Measurements from ENCODE around the gene GRM2. TPM values are rescaled to one million over a fixed set of nuclear protein-coding genes. Genes with fewer than 3 reads are reported as not detected.

The GRM2 gene
- total RNA-seq, 1 donor from 2014 or later: not detected

DNA sequence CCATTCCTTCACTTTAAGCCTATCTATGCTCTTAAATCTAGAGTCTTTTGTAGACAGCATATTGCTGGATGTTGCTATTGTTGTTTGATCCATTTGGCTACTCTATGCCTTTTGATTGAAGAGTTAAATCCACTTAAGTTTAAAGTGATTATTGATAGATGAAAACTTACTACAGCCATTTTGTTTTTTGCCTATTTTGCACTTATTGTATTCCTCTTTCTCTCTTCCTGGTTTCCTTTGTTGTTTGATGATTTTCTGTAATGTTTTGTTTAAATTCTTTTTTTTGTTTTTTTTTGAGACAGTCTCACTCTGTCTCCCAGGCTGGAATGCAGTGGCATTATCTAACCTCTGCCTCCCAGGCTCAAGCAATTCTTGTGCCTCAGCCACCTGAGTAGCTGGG, 52.3 kb downstream of the GRM2 start:
- no peaks in the 10 kb centered on the region for H3K4me1 ChIP-seq
- H3K27ac ChIP-seq: no peak overlapping the region
- TF ChIP-seq CTCF (IDR thresholded peaks at IDR 0.05): no peak
- DNase-seq (ENCODE audit: low spot score in 2 of 2): no peak
- H3K4me3 ChIP-seq: no peak overlapping the region
- intact Hi-C loops (cut with DNase I): no loop called here
- H3K36me3 ChIP-seq: no peaks in the 10 kb centered on the region
- H3K9me3 ChIP-seq: peaks cover 10 to 27% of the 10 kb centered on the region in 2 donors
- no peaks in the 10 kb centered on the region for H3K27me3 ChIP-seq

Other genes starting within 250 kb of the GRM2 start
- 10.0 TPM for gene DCAF1, start 207.1 kb upstream of the GRM2 start, total RNA-seq
- 18.3 TPM for gene RAD54L2, start 168.3 kb upstream of the GRM2 start, total RNA-seq
- 69.1 TPM for gene TEX264, start 35.8 kb upstream of the GRM2 start, total RNA-seq
- gene IQCF6, start 72.2 kb downstream of the GRM2 start, total RNA-seq: not detected
- gene IQCF2, start 154.5 kb downstream of the GRM2 start, total RNA-seq: not detected
- gene IQCF5, start 168.5 kb downstream of the GRM2 start, total RNA-seq: not detected
- not detected for gene IQCF1, start 196.3 kb downstream of the GRM2 start, total RNA-seq
- gene RRP9, start 234.8 kb downstream of the GRM2 start, total RNA-seq: 15.4 TPM
- 29.5 TPM for gene PARP3, start 235.3 kb downstream of the GRM2 start, total RNA-seq
- gene GPR62, start 248.3 kb downstream of the GRM2 start, total RNA-seq: not detected